ENCODE measurements around the gene SLC7A9. TPM values are rescaled to one million over a fixed set of nuclear protein-coding genes. Genes with fewer than 3 reads are reported as not detected.
"Not testable (repeated sequence)": the region's sequence is repeated elsewhere in the genome, so short reads cannot be mapped to it uniquely, and the experiment has no call there.

Gene SLC7A9
- total RNA-seq, 3 donors from 2014 or later: 0.43 to 0.66 TPM; not detected in 1

DNA sequence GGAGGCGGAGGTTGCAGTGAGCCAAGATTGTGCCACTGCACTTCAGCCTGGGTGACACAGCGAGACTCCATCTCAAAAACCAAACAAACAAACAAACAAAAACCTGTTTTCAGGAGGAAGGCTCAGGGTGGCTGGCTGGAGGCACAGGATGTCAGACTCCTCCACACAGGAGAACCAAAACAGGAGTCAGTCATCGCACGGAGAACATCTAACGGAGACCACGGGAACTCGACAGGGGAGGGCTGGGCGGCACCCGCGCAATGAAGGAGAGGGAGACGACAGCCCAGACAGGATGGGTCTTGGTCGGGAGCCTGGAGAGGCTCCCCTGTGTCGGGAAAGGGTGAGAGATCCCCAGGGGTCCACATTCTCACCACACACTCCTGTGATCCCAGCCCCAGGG is 20.8 kb upstream of the SLC7A9 start:
- intact Hi-C loops (cut with DNase I, micrococcal nuclease): no loop called here
- Histone ChIP-seq H3K4me1 (ENCODE audit: low read depth) (no peaks in the 10 kb centered on the region), H3K9me3 (peaks cover 23% of the 10 kb centered on the region), H3K36me3 (ENCODE audit: low read depth) (no peaks in the 10 kb centered on the region), H3K4me3 (no peak overlapping the region)
- ATAC-seq (no peak), DNase-seq (no peak)
- TF ChIP-seq, protein P1, sequence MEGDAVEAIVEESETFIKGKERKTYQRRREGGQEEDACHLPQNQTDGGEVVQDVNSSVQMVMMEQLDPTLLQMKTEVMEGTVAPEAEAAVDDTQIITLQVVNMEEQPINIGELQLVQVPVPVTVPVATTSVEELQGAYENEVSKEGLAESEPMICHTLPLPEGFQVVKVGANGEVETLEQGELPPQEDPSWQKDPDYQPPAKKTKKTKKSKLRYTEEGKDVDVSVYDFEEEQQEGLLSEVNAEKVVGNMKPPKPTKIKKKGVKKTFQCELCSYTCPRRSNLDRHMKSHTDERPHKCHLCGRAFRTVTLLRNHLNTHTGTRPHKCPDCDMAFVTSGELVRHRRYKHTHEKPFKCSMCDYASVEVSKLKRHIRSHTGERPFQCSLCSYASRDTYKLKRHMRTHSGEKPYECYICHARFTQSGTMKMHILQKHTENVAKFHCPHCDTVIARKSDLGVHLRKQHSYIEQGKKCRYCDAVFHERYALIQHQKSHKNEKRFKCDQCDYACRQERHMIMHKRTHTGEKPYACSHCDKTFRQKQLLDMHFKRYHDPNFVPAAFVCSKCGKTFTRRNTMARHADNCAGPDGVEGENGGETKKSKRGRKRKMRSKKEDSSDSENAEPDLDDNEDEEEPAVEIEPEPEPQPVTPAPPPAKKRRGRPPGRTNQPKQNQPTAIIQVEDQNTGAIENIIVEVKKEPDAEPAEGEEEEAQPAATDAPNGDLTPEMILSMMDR (IDR thresholded peaks at IDR 0.05): no peak

DNA sequence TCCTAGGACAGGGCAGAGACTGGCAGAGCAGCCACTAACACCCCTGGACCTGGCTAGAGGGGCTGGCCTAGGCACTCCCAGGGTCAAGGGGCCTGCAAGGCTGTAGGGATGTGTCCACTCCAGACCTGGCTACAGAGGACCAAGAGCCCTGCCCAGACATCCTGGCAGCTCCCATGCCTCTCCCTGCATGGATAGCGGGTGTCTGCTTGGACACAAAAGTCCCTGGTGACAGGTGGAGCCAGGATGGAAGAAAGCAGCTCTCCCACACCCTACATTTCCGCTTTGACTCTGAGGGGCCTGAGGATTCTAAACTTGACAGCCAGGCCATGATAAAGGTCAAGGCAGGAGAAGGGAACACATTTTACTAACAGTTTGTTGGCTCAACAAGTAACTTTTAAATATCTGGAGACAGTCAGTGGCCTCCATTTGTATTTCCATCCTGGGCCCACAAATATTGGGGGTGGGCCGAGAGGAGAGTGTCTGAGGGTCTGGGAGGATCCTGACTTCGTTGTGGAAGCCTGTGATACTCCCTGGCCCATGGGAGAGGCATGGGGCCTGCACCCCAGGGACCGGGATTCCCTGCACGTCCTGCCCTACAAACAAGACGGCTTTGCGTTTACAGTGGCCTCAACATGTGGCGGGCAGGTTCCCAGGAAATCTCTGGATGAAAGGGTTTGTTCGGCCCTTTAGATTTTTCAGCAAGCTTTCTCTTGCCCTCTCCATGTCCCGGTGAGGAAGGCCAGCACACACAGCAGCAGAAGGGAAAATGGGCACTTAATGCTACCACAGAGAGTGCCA is 19.8 kb upstream of the SLC7A9 start:
- Histone ChIP-seq H3K4me3 (no peak overlapping the region), H3K4me1 (ENCODE audit: low read depth) (no peaks in the 10 kb centered on the region), H3K36me3 (ENCODE audit: low read depth) (no peaks in the 10 kb centered on the region), H3K9me3 (peaks cover 23% of the 10 kb centered on the region)
- DNase-seq (no peak), ATAC-seq (no peak)
- TF ChIP-seq, protein P1 (IDR thresholded peaks at IDR 0.05): no peak
- intact Hi-C loops (cut with DNase I, micrococcal nuclease): no loop called here

DNA sequence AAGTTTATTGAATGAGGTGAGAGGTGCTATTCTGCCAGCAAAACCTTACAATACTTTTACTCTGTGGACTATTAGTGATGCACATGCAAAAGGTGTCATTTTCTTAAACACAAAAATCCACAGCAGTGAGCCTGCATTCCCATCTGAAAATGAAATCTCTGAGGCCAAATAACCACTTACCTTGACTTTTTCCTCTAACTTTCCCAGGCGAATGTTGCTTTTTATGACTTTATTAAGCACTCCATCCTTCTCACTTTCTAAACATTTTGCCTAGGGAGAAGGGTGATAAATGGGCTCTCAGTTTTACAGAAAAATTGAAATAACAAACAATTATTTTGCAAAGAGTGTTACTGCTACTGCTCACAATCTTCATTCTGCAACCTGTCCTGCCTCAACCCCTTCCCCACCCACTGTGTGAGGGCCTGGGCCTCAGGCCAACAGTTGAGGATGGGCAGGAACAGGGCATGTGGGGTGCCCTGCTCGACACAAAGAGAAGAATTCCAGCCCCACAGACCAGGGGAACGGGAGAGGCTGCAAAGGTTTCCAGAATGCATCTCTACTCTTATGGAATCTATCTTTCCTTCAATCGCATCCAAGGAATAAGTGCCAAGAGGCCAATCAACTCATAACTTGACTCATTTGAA is 18.1 kb upstream of the SLC7A9 start:
- no peak overlapping the region for H3K4me3 ChIP-seq
- no peaks in the 10 kb centered on the region for H3K36me3 ChIP-seq (ENCODE audit: low read depth)
- H3K9me3 ChIP-seq: peaks cover 13% of the 10 kb centered on the region
- no peak for DNase-seq
- intact Hi-C loops (cut with DNase I, micrococcal nuclease): no loop called here
- no peaks in the 10 kb centered on the region for H3K4me1 ChIP-seq (ENCODE audit: low read depth)
- TF ChIP-seq, protein P1 (IDR thresholded peaks at IDR 0.05): no peak
- ATAC-seq: no peak

DNA sequence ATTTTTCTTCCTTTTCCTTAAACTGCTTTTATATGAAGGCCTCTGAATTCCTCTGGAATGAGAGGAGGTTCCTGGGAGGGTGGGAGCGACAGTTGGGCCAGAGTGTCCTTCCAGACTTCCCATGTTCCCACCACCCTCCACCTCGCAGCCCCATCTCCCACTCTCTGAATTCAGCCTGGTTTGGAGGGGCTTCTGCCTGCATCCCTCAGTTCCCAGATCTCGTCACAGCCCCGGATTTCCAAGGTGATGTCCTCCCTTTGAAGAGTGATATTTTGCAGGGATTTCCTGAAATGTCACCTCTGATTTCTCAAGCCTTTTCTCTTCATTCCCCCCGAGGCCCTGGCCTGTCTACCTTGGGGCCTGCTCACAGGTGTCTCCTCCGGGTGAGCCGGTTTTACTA is 16.7 kb upstream of the SLC7A9 start:
- DNase-seq (no peak), ATAC-seq (no peak)
- Histone ChIP-seq H3K9me3 (peaks cover under 1% of the 10 kb centered on the region), H3K36me3 (ENCODE audit: low read depth) (no peaks in the 10 kb centered on the region), H3K4me1 (ENCODE audit: low read depth) (no peaks in the 10 kb centered on the region), H3K4me3 (no peak overlapping the region)
- intact Hi-C loops (cut with DNase I, micrococcal nuclease): no loop called here
- TF ChIP-seq, protein P1 (IDR thresholded peaks at IDR 0.05): no peak

DNA sequence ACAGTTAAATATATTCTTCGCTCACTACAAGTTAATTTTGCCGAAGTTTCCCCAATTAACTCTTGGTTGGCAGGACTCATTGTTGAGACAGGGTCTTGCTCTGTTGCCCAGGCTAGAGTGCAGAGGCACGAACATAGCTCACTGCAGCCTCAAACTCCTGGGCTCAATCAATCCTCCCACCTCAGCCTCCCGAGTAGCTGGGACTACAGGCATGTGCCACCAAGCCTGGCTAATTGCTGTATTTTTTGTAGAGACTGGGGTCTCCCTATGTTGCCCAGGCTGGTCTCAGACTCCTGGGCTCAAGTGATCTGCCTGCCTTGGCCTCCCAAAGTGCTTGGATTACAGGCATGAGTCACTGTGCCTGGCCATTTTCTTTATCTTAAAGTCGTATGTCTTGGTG is 15.7 kb upstream of the SLC7A9 start:
- H3K9me3 ChIP-seq; ATAC-seq; H3K4me3 ChIP-seq; H3K36me3 ChIP-seq (ENCODE audit: low read depth); intact Hi-C loops (cut with DNase I, micrococcal nuclease); H3K4me1 ChIP-seq (ENCODE audit: low read depth); DNase-seq: not testable (repeated sequence)

DNA sequence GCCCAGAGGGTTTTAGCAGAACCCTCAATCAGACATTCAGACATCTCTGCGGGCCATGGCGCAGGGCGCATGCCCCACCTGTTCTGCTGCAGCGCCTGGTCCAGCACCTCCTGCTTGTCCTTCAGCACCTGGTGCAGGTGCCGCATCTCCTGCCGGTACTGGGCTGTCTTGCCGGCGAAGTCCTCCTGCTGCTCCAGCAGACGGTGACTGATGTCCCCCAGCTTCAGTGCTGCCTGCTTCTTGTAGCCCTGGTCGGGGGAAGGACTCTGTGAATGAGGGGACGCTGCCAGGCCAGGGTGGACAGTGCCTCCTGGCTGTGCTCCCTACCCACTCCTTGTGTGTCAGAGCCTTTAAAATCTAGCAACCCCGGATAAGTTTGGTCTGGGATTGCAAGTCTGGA is 12.2 kb upstream of the SLC7A9 start:
- no peak for ATAC-seq
- no peaks in the 10 kb centered on the region for H3K36me3 ChIP-seq (ENCODE audit: low read depth)
- no peak overlapping the region for H3K4me3 ChIP-seq
- TF ChIP-seq, protein P1 (IDR thresholded peaks at IDR 0.05): no peak
- intact Hi-C loops (cut with DNase I, micrococcal nuclease): no loop called here
- H3K4me1 ChIP-seq (ENCODE audit: low read depth): peaks cover 5% of the 10 kb centered on the region
- no peaks in the 10 kb centered on the region for H3K9me3 ChIP-seq
- peak in 1 of 3 donors; percentile 37 for DNase-seq
